GM18526 (cell line): ENCODE results near the gene FPR1.

Experiments used
- POLR2A ChIP-seq: IDR thresholded peaks from 3 replicates; pipeline ENCODE4 v1.6.1; 2011; ENCODE audit not compliant: insufficient read length; ENCODE audit errors: extremely low read depth

The FPR1 gene

GRCh38 chr19:51754109-51754508 is 2.4 kb upstream of the FPR1 start:
- TF ChIP-seq POLR2A = no peak

GRCh38 chr19:51750400-51751094 is 1.1 kb downstream of the FPR1 start:
- TF ChIP-seq POLR2A = no peak

GRCh38 chr19:51749979-51750378 is 1.7 kb downstream of the FPR1 start:
- no peak for TF ChIP-seq POLR2A

GRCh38 chr19:51746731-51747130 is 4.9 kb downstream of the FPR1 start:
- no peak for TF ChIP-seq POLR2A

GRCh38 chr19:51743405-51743804 is 8.3 kb downstream of the FPR1 start:
- TF ChIP-seq POLR2A = no peak

- TF ChIP-seq POLR2A = no peak
Observed at GRCh38 chr19:51742789-51743188, 8.9 kb downstream of the FPR1 start.

- TF ChIP-seq POLR2A = no peak
Observed at GRCh38 chr19:51740356-51740755, 11.3 kb downstream of the FPR1 start.

GRCh38 chr19:51739466-51740213 is 12.0 kb downstream of the FPR1 start:
- TF ChIP-seq POLR2A = no peak

- no peak for TF ChIP-seq POLR2A
Observed at GRCh38 chr19:51737924-51738323, 13.8 kb downstream of the FPR1 start.

GRCh38 chr19:51737389-51737788 is 14.3 kb downstream of the FPR1 start:
- no peak for TF ChIP-seq POLR2A

GRCh38 chr19:51735759-51736449 is 15.8 kb downstream of the FPR1 start:
- TF ChIP-seq POLR2A = no peak

- no peak for TF ChIP-seq POLR2A
Observed at GRCh38 chr19:51733742-51734522, 17.7 kb downstream of the FPR1 start.

GRCh38 chr19:51729781-51730180 is 21.9 kb downstream of the FPR1 start:
- TF ChIP-seq POLR2A = no peak

- TF ChIP-seq POLR2A = no peak
Observed at GRCh38 chr19:51727349-51727880, 24.3 kb downstream of the FPR1 start.

- no peak for TF ChIP-seq POLR2A
Observed at GRCh38 chr19:51726049-51726448, 25.6 kb downstream of the FPR1 start.

- TF ChIP-seq POLR2A = no peak
Observed at GRCh38 chr19:51724543-51724942, 27.1 kb downstream of the FPR1 start.

GRCh38 chr19:51722492-51722891 is 29.2 kb downstream of the FPR1 start:
- TF ChIP-seq POLR2A = no peak
